LHCN-M2 (cell line): ENCODE data around the gene EPHB3. TPM values are rescaled to one million over a fixed set of nuclear protein-coding genes. Genes with fewer than 3 reads are reported as not detected.

Source experiments
- DNase-seq: peaks from one replicate; pipeline ENCODE4 v3.0.0-alpha.2; 2012; ENCODE audit warnings: low read depth
- polyA plus RNA-seq: library from polyadenylated mRNA; unstranded; fragments of >200 nt; gene quantifications from one replicate; pipeline ENCODE4 v1.2.1, GENCODE V29; 2012; ENCODE audit warnings: missing spikeins
- total RNA-seq: library from RNA; depleted of rRNA; stranded (reverse); fragments of >200 nt; gene quantifications from 2 replicates; pipeline ENCODE4 v1.2.3, GENCODE V29; 2014; rRNA removed

Gene EPHB3
- total RNA-seq: 2.5 and 4.2 TPM in 2 replicates
- 3.9 TPM for polyA plus RNA-seq

- peak; percentile 99 for DNase-seq
These were observed at the start of gene EPHB3 for GRCh38 chr3:184561061-184561912. Gene EPHB3, plus strand, starts transcription at chr3:184561785. Its CDS starts 451 bp downstream, at chr3:184562236.

GRCh38 chr3:184512621-184513020 is 49.0 kb upstream of the EPHB3 start:
- DNase-seq: no peak

GRCh38 chr3:184513276-184514170 is 48.1 kb upstream of the EPHB3 start:
- peak; percentile 56 for DNase-seq

- no peak for DNase-seq
These were observed 47.5 kb upstream of the EPHB3 start for GRCh38 chr3:184514171-184514490.

- DNase-seq: peak; percentile 59
These were observed 37.6 kb upstream of the EPHB3 start for GRCh38 chr3:184523825-184524615.

- DNase-seq: no peak
These were observed 36.6 kb upstream of the EPHB3 start for GRCh38 chr3:184524981-184525336.

GRCh38 chr3:184525337-184526087 is 36.1 kb upstream of the EPHB3 start:
- DNase-seq: no peak

GRCh38 chr3:184526088-184526433 is 35.5 kb upstream of the EPHB3 start:
- peak; percentile 38 for DNase-seq

GRCh38 chr3:184531626-184532280 is 29.8 kb upstream of the EPHB3 start:
- DNase-seq: no peak

GRCh38 chr3:184532940-184533732 is 28.4 kb upstream of the EPHB3 start:
- no peak for DNase-seq

- DNase-seq: no peak
These were observed 23.5 kb upstream of the EPHB3 start for GRCh38 chr3:184537885-184538665.

GRCh38 chr3:184538666-184539431 is 22.7 kb upstream of the EPHB3 start:
- no peak for DNase-seq

GRCh38 chr3:184539801-184540435 is 21.7 kb upstream of the EPHB3 start:
- DNase-seq: no peak

- DNase-seq: no peak
These were observed 20.6 kb upstream of the EPHB3 start for GRCh38 chr3:184540777-184541681.

GRCh38 chr3:184541886-184542562 is 19.6 kb upstream of the EPHB3 start:
- no peak for DNase-seq

- no peak for DNase-seq
These were observed 19.0 kb upstream of the EPHB3 start for GRCh38 chr3:184542577-184542976.
